Neutrophil (primary cell): ENCODE data around the gene FSD1.

ENCODE experiments used
- H3K27ac ChIP-seq: fragments of 200-600 bp; sonication (generic); 2 replicates; pipeline ENCODE4 v1.5.1; 2016; ENCODE audit warnings: mild to moderate bottlenecking, moderate library complexity
- H3K27me3 ChIP-seq: fragments of 200-600 bp; sonication (generic); 2 replicates; pipeline ENCODE4 v1.6.0; 2016; ENCODE audit warnings: mild to moderate bottlenecking
- H3K36me3 ChIP-seq: fragments of 200-600 bp; sonication (generic); 2 replicates; pipeline ENCODE4 v1.5.1; 2017
- H3K4me1 ChIP-seq, 2 experiments: fragments of 200-600 bp in 1 of 2; sonication (generic) in 1 of 2; 1 replicate in 1 of 2; 2 replicates in 1 of 2; pipeline versions ENCODE4 v1.5.1 to v1.6.1; 2013 to 2016; ENCODE audit warnings: low read depth in 1 of 2, low read length in 1 of 2, mild to moderate bottlenecking in 1 of 2, moderate library complexity in 1 of 2; ENCODE audit not compliant: control insufficient read depth in 1 of 2, insufficient read depth in 1 of 2
- H3K4me3 ChIP-seq, 2 experiments: fragments of 200-600 bp in 1 of 2; sonication (generic) in 1 of 2; 1 replicate in 1 of 2; 2 replicates in 1 of 2; pipeline ENCODE4 v1.5.1; 2013 to 2016; ENCODE audit warnings: low read depth in 1 of 2, low read length in 1 of 2, mild to moderate bottlenecking in 1 of 2, moderate library complexity in 1 of 2
- H3K9me3 ChIP-seq: fragments of 200-600 bp; sonication (generic); 2 replicates; pipeline ENCODE4 v1.5.1; 2016
- TF ChIP-seq, protein P1 (sequence below): fragments of 200-600 bp; sonication (generic); IDR thresholded peaks from 2 replicates; pipeline ENCODE4 v1.5.1; 2016; ENCODE audit warnings: antibody characterized with exemption

The FSD1 gene

DNA sequence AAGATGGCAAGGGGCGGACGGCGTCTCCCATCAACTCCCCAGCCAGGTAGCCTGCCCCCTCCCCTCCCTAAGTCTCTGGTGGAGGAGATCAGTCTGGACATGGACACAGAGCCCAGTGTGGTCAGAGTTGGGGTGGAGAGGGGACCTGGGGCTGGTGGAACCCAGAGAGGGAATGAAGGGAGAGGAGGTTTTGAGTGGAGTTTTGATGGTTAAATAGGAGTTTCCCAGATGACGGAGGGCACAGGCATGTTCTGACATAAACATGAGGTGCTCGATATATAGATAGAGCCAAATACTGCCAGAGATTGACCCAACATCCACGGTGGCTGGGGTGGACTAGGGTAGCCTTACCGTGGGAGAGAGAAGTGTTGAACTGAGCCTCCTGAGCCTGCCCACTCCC, 14.1 kb downstream of the FSD1 start:
- Histone ChIP-seq H3K4me3 (no peak overlapping the region), H3K9me3 (peaks cover 8% of the 10 kb centered on the region), H3K36me3 (no peaks in the 10 kb centered on the region), H3K27ac (no peak overlapping the region), H3K4me1 (peaks cover 0 to 7% of the 10 kb centered on the region in 2 experiments), H3K27me3 (no peaks in the 10 kb centered on the region)
- TF ChIP-seq, protein P1, sequence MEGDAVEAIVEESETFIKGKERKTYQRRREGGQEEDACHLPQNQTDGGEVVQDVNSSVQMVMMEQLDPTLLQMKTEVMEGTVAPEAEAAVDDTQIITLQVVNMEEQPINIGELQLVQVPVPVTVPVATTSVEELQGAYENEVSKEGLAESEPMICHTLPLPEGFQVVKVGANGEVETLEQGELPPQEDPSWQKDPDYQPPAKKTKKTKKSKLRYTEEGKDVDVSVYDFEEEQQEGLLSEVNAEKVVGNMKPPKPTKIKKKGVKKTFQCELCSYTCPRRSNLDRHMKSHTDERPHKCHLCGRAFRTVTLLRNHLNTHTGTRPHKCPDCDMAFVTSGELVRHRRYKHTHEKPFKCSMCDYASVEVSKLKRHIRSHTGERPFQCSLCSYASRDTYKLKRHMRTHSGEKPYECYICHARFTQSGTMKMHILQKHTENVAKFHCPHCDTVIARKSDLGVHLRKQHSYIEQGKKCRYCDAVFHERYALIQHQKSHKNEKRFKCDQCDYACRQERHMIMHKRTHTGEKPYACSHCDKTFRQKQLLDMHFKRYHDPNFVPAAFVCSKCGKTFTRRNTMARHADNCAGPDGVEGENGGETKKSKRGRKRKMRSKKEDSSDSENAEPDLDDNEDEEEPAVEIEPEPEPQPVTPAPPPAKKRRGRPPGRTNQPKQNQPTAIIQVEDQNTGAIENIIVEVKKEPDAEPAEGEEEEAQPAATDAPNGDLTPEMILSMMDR: no peak

DNA sequence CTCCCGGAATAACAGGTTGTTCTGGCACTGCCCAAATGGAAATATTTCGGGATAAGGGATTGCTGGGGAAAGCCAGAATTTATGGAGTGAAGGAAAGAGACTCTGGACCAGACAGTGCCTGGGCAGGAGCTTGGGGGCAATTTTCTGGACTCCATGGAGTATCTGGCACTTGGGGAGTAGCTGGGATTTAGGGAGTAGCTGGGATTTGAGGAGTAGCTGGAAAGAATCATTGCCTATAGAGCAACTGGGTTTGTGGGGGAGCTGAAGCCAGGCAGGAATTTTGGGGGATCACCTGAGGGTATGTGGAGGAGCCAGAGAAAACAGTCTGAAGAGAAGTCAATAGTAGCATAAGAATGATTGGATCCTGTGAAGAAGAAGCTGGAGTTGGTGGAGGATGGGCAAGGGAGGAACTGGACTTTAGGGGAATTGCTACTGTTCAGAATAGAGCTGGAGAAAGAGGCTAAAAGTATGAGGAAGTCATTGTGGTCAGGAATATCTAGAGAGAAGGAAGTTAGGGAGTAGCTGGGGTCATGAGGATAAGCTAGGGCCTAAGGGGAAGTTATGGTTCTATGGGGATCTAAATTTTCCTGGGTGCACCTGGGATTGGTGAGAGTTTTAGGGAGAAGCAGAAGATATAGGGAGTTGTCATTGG, 14.8 kb downstream of the FSD1 start:
- Histone ChIP-seq H3K36me3 (no peaks in the 10 kb centered on the region), H3K4me1 (peaks cover 0 to 2% of the 10 kb centered on the region in 2 experiments)
- TF ChIP-seq, protein P1: no peak

DNA sequence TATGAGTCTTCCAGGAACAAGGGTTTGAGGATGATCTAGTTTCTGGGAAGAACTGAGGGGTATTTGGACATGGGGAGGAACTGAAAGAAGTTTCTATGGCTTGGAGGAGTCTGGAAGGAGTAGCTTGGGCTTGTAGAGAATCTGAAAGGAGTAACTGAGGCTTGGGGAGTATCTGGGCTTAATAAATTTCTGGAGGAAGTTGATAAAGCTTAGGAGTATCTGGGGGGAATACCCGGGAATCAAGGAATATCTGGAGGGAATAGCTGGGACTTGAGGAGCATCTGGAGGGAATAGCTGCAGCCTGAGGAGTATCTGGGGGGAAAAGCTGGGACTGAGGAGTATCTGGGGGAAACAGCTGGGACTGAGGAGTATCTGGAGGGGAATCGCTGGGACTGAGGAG, 16.0 kb downstream of the FSD1 start:
- Histone ChIP-seq H3K4me3 (no peak overlapping the region), H3K27me3 (peaks cover 10% of the 10 kb centered on the region), H3K9me3 (peaks cover 8% of the 10 kb centered on the region), H3K36me3 (no peaks in the 10 kb centered on the region), H3K4me1 (no peaks in the 10 kb centered on the region), H3K27ac (no peak overlapping the region)
- TF ChIP-seq, protein P1: no peak

More for the DNA sequence above, 14.8 kb downstream of the FSD1 start:
- H3K4me3 ChIP-seq: no peak overlapping the region
- H3K27me3 ChIP-seq: peaks cover 3% of the 10 kb centered on the region
- H3K27ac ChIP-seq: no peak overlapping the region
- H3K9me3 ChIP-seq: peaks cover 8% of the 10 kb centered on the region

DNA sequence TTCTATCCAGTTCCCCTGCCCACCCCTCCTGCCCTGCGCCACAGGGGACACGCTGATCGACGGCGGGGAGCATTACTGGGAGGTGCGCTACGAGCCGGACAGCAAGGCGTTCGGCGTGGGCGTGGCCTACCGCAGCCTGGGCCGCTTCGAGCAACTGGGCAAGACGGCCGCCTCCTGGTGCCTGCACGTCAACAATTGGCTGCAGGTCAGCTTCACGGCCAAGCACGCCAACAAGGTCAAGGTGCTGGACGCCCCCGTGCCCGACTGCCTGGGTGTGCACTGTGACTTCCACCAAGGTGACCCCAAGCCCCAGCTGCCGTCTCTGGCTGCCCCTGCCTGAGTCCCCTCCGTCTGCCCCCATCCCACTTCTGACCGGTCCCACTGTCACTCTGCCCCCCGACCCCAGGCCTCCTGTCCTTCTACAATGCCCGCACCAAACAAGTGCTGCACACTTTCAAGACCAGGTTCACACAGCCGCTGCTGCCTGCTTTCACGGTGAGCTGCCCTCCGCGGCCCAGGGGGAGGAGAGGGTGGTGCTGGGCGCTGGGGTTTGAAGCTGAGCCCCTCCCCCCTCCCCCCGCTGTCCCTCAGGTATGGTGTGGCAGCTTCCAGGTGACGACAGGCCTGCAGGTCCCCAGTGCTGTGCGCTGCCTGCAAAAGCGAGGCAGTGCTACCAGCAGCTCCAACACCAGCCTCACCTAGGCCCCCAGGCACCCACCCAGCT, 18.7 kb downstream of the FSD1 start:
- Histone ChIP-seq H3K9me3 (peaks cover 8% of the 10 kb centered on the region), H3K4me3 (no peak overlapping the region)
- TF ChIP-seq, protein P1: no peak

DNA sequence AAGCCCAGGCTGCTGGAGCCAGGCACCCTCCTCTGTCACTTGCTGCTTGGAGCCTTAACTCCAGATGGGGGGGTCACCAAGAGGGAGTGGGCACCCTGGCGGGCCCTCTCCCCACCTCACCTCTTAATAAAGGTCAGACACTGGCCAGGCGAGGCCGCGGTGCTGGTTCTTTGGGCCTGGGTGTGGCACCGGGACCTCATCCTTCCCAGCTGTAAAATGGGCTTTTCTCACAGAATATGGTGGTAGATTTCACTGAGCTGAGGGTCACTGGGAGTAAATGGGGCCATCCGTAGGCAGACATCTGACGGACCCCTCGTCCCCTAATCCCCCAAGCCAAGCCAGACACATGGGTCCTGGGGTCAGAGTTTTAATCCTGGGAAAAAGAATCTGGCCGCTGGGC, 19.3 kb downstream of the FSD1 start:
- TF ChIP-seq, protein P1: no peak
- Histone ChIP-seq H3K27ac (no peak overlapping the region), H3K27me3 (peaks cover 43% of the 10 kb centered on the region), H3K36me3 (no peaks in the 10 kb centered on the region), H3K4me3 (no peak overlapping the region), H3K4me1 (peaks cover 8 to 18% of the 10 kb centered on the region in 2 experiments), H3K9me3 (peaks cover 8% of the 10 kb centered on the region)

More for the DNA sequence above, 18.7 kb downstream of the FSD1 start:
- Histone ChIP-seq H3K4me1 (peaks cover 6 to 14% of the 10 kb centered on the region in 2 experiments), H3K36me3 (no peaks in the 10 kb centered on the region), H3K27ac (no peak overlapping the region), H3K27me3 (peaks cover 37% of the 10 kb centered on the region)
